Measurements from ENCODE around the gene GSE1.

GRCh38 chr16:85610446-85611193, 2.5 kb upstream of the GSE1 start:
- peak; percentile 95 to 99 (median 98) for TF ChIP-seq CTCF (IDR thresholded peaks at IDR 0.05)
- TF ChIP-seq POLR2A (IDR thresholded peaks at IDR 0.05), result no peak

Data from thyroid gland (tissue), 4 donors.